GM19463 (cell line): Measurements from ENCODE around the gene SLAMF1.
"Not testable (repeated sequence)": the region's sequence is repeated elsewhere in the genome, so short reads cannot be mapped to it uniquely, and the experiment has no call there.

Source experiments
- ATAC-seq: cut with Tn5 transposase; IDR thresholded peaks from one replicate; pipeline ENCODE4 v1.9.1; 2021; ENCODE audit warnings: mild to moderate bottlenecking, moderate library complexity; ENCODE audit not compliant: unreplicated experiment

SLAMF1 gene

DNA sequence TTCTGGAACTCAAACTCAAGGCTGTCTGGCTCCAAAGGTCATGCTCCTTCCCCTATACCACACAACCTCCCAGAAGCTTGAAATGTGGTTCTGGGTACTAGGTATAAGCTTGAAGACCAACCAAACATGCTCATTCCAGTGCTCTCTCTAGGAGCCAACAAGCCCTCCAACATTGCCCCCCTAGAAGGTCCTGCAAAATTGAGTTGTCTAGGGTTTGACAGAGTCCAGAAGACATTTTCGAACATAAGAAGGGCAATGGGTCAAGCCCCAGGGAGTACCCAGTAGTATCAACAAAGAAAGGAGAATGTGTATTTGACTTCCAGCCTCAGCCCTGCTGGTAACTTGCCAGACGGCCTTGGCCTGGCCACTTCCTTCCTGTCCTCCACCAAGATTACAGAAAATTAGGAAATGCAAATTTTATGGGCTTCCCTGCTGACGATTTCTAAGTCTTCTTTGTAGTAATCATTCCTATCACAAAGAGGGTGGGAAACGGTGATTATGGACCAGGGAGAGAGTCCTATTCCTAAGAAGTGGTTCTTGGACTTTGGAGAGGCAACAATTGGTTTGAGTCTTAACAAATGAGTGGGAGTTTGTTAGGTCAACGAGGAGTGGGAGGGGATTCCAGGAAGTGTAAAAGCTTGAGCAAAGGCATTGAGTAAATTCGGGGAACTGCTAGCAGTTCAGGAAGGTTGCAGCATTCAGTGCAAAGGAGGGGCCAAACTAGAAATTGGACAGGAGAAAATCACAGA, 18.7 kb upstream of the SLAMF1 start:
- ATAC-seq = no peak

DNA sequence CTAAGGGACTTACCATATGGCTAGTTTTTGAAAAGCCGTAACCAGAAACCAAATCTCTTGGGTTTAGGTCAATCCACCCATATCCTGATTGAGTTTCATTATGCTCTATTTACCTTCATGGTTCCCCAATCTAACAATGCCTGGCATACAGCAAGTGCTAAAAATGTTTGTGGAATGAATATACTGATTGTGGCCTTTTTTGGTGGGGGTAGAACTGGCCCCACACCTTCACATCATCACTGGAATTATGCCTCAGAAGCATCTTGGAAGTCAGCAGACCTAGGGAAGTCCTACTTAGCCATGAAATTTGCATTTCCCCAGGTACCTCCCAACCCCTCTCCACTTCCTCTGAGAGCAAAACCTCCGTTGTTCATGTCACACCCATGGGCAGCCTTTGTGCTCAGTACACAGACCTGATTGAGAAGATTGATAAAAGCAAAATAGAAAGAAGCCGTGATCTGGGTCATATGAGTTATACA, 17.8 kb upstream of the SLAMF1 start:
- ATAC-seq = peak; percentile 70

DNA sequence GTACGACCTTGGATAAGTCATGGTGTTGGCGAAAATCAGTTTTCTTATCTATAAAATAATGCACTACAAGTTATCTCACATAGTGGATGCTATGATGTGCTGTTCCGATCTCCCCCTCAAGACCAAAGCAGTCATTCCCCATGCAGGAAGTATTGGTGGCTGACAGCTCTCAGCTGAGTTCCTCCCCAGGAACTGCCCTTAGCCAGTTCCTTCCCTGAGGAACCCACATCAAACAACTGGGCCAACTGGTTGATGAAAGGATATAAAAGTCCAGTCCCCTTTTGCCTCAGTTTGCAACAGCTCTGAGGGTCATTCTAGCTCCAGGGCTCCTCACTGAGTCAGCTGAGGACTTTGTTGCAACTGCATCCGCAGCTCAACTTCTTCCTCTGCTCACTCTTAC, 16.1 kb upstream of the SLAMF1 start:
- ATAC-seq = no peak

DNA sequence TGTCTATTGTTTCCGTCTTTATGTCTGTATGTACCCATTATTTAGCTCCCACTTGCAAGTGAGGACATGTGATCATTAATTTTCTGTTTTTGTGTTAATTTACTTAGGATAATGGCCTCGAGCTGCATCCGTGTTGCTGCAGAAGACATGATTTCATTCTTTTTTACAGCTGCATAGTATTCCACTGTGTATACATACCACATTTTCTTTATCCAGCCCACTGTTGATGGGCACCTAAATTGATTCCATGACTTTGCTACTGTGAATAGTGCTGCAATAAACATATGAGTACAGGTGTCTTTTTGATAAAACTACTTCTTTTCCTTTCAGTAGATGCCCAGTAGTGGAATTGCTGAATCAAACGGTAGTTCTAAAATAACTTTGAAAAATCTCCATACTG, 12.7 kb upstream of the SLAMF1 start:
- ATAC-seq = no peak

DNA sequence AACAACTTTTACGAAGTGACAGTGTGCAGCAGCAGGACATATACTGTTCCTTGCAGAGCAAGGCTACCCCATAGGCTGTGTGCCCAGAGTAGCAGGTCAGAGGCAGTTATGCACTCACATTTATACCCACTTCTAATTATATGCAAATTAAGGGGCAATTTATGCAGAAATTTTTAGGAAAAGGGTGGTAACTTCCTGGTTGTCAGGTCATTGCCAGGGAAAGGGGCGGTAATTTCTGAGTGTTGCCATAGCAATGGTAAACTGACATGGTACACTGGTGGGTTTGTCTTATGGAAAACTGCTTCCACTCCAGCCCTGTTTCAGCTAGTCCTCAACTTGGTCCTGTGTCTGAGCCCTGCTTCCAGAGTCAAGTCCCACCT, 12.0 kb upstream of the SLAMF1 start:
- ATAC-seq = no peak

DNA sequence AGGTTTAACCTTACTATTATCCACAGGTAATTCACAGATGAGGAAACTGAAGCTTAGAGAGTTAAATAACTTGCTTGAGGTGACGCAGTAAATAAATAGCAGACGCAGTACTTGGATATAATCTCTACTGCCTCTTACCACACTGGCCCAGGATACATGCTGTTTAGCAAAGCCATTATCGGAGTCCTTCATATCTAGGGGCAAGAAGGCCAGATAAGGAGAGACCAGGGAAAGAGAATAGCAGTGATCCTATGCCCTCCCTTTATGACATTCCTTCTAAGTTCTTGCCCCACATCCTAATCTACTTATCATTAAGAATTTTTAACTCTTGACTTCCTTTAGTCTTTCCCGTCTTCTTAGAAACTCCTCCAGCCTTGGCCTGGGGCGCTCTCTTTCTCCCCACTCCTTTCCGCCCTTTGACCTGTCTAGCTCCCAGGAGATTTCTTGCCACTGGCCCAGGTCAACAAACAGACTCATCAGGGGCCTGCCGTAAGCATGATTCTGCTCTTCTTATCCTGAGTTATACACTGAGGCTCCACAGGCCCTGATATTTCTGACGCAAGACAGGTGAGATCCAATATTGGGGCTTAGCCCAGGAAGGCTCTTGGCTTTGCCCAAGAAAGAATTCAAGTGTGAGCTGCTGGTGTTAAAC, 11.4 kb upstream of the SLAMF1 start:
- no peak for ATAC-seq

DNA sequence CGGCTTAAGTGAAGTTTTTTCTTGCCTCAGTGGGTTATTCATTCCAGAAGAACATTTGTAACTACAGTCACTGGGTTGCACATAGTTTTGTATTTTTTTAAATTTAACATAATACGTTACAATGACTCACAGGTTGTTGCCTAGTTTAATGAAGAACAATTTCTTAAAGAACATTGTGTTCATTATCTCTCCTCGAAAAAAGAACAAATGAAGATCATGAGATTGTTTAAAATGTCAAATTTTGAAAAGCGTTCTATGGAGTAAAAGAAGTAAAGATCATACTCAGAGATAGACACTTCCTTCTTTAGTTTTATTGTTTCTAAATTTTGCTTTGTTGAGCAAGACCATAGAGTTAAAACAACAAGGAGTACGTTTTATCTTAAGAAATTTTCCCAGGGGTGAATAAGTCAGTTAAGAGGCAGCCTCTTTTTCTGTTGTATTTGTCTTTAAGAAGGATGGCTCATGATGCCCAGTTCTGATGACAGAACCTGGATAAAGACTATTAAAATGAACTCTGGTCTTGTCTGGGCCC, 10.5 kb upstream of the SLAMF1 start:
- no peak for ATAC-seq

DNA sequence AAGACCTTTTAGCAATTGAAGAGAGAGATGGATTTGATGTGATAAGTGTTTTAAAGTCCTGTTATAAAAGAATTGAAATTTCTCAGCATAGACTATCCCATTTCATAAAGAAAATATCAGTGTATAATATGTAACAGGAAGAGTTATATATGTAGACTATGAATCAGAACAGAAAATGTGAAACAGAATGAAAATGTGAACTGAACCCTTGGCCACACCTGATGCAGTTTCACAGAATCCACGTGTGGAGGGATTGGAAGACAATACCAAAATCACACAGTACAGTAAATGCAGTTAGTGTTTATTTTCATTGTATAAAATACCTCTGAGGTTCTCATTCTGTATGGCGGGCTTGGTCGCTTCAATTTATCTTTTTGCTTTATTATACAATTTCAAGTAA, 9.9 kb upstream of the SLAMF1 start:
- no peak for ATAC-seq

DNA sequence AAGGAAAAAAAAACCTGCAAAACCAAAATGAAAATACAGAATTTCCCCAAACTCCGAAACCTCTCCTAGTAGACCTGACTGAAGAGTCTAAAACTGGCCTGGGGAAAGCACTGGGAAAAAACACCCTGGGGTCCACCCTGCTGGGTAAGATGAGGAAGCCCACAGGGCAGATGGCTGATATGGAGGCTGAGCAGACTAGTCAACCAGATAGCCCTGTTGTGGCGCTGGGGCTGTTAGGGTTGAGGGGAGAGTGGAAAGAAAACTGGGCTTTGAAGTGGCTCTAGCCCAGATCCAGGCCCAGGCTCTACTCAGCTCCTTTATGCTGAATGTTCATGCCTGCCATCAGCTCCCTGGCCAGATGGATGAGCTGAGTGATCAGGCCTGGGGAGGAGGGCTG, 6.8 kb upstream of the SLAMF1 start:
- ATAC-seq = peak; percentile 63

DNA sequence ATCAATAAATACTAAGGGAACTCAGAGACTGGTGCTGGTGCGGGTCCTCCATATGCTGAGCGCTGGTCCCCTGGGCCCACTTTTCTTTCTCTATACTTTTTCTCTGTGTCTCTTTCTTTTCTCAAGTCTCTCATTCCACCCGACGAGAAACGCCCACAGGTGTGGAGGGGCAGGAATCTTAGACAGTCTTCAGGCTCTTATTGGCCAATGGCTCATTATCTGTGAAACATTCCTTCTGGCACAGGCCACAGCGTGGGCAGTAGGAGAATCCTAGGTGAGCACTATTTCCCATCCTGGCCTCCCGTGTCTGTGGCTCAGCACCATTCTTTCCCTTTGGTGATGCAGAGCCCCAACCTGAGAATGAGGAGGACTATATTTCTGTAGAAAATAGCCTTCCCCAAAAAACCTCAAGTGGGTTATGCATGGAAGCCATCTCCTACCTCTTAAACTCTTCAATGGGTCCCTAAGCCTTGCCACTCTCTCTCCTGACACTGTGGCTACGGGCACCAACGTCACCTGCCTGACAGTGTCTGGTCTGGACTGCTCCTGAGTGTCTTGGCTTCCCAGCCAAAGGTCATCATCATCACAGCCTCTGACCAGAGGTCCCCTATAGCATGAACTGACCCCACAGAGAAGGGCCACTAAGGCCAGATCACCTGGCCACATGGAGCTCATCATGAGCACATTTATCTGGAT, 6.2 kb upstream of the SLAMF1 start:
- ATAC-seq = peak; percentile 30

DNA sequence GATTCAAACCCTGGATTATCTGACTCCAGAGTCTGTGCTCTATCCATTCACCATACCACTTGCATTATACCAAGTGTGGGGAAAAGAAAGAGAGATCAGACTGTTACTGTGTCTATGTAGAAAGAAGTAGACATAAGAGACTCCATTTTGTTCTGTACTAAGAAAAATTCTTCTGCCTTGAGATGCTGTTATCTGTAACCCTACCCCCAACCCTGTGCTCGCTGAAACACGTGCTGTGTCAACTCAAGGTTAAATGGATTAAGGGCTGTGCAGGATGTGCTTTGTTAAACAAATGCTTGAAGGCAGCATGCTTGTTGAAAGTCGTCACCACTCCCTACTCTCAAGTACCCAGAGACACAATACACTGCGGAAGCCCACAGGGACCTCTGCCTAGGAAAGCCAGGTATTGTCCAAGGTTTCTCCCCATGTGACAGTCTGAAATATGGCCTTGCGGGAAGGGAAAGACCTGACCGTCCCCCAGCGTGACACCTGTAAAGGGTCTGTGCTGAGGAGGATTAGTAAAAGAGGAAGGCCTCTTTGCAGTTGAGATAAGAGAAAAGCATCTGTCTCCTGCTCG, 5.3 kb upstream of the SLAMF1 start:
- ATAC-seq = not testable (repeated sequence)

DNA sequence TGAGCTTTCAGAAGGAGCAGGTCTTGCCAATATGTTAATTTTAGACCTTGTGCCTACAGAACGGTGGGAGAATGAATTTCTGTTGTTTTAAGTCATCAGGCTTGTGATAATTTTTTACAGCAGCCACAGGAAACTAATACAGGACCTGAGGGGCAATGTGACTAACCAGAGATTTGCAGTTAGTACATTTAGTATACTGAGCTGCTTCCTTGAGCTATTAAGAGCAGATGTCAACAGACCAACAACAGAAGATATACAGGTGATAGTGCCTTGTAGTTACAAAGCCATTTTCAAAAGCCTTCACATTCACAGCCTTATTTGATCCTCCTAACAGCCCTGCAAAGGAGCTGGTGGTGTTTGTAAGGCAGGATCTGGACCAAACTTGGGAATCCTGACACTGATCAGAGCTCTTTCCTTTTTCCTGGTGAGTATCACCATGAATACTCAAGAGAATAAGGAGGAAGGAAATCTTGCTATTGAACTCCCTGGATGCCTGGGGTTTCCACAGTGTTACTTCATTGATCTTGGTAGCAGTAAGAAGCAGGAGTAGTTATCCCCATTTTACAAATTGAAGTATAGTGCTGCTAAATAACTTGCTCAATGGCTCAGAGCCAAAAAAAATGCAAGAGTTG, 4.7 kb upstream of the SLAMF1 start:
- no peak for ATAC-seq

DNA sequence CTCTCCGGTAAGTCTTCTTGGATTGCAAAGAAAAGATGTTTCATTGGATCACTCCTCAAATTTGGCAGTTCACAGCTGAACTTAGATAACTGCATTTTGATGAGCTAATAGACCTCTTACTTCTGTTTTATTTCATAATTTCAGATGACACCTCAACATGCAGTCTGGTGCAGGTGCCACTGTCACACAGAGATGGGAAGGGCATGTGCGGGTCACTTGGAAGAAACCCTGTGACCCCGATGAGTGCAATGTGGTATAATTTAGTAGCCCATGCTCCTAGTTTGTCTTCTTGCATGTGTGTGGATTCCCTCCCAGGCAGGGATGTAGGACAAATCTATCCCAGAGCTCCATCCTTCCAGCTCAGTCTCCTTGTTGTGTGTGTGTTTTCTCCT, 481 bp upstream of the SLAMF1 start:
- ATAC-seq = peak; percentile 3

DNA sequence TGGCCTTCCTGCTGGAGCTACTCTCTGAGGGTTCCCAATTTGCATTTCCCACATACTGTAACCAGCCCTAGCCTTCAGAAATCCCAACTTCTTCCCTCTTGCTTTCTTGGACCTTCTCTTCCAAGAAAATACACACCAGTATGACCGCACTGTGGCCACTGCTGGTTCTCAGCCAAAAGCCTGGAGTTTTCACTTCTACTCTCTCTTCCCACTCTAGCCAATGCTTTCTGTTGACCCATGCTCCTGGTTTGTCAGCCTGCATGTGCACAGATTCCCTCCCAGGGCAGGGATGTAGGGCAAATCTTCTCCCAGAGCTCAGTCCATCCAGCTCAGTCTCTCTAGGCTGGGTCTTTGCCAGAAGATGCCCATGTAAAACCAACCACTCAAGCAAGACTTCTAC, 664 bp downstream of the SLAMF1 start:
- ATAC-seq = no peak

DNA sequence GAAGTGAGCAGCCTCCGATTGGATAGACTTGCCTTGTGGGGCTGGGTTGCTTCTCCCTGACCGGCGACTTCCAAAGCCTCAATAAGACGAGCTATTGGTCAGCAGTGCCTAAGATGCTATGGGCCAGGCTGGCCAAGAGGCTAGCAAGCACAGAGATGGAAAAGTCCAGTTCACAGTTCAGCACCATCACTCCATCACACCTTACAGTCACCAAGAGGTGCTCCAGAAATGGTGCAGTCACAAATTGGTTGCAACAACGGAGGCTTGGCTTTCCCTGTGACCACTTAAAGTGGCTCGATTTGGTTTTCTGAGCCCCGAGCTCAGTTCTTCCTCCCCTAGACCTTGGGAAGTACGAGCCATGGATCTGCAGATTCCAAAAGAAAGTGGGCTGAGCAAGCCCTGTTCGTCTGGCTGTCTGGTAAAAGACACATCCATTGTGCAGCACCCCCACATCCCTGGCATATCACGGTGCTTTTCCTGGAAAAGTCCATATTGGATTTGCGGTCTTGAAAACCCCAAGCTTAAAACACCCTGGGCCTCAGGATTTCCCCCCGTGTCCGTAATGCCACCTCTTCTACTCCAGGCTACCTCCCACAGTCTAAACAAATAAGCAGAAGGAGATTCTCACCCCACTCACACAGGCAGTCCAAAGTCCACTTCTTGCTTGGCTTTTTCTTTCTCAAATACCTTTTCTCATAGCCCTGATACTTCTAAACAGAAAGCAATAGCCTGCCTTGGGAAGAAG, 1.3 kb downstream of the SLAMF1 start:
- no peak for ATAC-seq

DNA sequence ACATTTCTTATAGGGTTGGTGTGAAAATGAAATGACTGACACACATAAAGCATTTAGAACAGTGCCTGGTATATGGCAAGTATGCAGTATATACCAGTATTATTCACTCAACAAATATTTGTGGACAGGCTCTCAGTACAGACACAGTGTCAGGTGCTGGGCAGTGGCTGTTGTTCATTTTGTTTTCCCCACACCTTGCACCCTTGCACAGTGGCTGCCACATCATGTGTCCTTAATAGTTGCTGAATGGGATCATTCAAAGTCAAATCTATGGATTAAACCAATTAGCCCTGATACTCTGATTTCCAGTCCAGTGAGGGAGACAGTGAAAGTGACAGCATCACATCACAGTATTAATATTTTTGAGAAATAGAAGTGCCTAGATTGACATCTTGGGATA, 2.4 kb downstream of the SLAMF1 start:
- ATAC-seq = no peak

DNA sequence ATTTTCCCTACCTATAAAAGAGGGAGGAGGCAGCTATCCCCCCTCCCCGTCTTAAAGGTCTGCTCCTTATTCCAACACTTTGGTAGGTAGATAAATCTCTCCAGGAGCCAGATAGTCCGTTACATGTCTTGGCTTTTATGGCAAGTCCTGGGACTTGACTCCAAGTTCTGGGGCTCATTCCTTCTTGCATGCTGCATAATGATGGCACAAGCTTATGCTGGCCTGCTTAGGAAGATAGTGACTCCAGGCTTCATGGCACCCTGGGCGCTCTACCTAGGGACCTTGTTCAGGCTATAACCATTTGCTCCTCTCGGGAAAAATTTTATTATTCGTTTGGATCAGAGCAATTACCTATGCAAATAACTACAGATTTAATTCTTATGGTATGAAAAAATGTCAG, 3.7 kb downstream of the SLAMF1 start:
- ATAC-seq = no peak

DNA sequence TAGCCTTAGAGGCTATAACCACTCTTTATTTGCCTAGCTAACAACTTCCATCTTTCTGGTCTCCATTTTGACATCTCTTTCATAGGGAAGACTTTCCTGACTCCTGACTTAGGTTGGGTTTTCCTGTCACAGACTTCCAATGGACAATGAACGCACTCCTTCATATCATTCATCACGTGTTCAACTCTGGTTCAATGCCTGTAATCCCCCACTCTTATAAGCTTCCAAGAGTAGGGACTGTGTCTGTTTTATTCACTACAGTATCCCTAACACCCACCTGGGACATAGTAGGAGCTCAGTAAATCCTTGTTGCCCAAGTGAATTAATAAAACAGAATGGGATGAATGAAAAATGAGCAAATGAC, 4.6 kb downstream of the SLAMF1 start:
- no peak for ATAC-seq

DNA sequence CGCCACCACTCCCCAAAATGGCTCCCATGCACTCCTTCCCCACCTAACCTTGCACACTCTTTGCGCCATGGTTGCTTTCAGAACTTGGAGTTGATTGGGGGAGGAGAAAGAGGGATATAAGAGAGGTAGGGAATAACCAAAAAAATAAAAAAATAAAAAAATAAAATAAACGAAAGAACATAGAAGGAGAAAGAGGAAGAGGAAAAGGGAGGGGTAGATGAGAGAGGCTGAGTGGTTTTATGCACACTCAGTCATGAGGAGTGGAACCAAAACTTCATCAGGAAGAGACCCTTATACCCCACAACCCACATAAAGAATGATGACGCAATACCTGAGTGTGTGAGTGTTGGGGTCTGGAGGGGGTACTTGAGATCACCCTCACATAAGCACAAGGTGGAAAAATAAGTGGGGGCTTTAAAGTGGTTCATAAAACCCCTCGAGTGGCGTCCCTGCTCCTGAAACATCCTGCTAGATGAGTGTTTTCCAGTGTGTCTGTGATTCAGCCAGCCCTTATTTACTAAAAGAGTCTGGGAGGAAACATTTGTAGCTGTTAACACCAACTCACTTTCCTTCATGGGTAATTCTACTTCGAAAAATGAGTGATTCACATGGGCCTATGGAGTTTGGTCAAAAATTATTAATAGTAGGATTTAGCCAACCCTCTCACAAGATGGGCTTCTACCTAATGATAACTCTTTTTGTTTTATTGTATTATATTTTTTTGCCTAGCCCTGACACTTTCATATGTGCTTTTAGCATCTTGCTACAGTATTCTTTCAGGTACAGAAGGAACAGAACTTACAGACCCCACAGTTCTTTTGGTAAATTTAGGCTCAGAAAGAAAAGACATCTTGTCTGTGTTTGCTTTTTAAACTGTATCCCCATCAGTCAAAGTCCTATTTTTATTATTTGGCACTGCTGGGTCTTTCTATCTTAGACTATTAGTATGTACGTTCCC, 5.2 kb downstream of the SLAMF1 start:
- ATAC-seq = no peak
